AG20443 (cell line): ENCODE data around the gene LKAAEAR1.
A peak's percentile ranks its signal among the peaks of the same experiment; 100 is the strongest.
"Not testable (repeated sequence)": the region's sequence is repeated elsewhere in the genome, so short reads cannot be mapped to it uniquely, and the experiment has no call there.

ENCODE experiments used
- DNase-seq: peaks from one replicate; pipeline ENCODE4 v3.0.0; 2012; ENCODE audit warnings: low spot score, mixed read lengths

Gene LKAAEAR1, protein sequence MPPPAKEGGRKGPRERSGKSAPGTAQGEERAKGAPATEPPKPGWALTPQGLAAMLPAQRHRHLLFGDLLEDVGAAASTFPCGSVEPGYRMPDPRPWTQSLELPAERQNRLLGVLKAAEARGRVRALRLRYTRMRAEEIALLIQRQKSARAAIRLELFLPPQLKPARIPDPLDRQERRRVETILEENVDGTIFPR

GRCh38 chr20:64083804-64084684 is at the start of gene LKAAEAR1:
TSS of gene LKAAEAR1 (minus strand) at chr20:64084398. CDS start at chr20:64084219, 179 bp downstream.
- DNase-seq = no peak

GRCh38 chr20:64131406-64131805 is 47.2 kb upstream of the LKAAEAR1 start:
- DNase-seq = peak; percentile 56

GRCh38 chr20:64130876-64131275 is 46.7 kb upstream of the LKAAEAR1 start:
- DNase-seq = no peak

GRCh38 chr20:64130271-64130670 is 46.1 kb upstream of the LKAAEAR1 start:
- no peak for DNase-seq

GRCh38 chr20:64129146-64129782 is 45.1 kb upstream of the LKAAEAR1 start:
- DNase-seq = no peak

DNA sequence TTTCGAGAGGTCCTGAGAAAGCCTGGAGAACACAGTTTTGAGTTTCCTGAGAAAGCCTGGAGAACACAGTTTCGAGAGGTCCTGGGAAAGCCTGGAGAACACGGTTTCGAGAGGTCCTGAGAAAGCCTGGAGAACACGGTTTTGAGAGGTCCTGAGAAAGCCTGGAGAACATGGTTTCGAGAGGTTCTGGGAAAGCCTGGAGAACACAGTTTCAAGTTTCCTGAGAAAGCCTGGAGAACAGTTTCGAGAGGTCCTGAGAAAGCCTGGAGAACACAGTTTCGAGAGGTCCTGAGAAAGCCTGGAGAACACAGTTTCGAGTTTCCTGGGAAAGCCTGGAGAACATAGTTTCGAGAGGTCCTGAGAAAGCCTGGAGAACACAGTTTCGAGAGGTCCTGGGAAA is 39.3 kb upstream of the LKAAEAR1 start:
- not testable (repeated sequence) for DNase-seq

DNA sequence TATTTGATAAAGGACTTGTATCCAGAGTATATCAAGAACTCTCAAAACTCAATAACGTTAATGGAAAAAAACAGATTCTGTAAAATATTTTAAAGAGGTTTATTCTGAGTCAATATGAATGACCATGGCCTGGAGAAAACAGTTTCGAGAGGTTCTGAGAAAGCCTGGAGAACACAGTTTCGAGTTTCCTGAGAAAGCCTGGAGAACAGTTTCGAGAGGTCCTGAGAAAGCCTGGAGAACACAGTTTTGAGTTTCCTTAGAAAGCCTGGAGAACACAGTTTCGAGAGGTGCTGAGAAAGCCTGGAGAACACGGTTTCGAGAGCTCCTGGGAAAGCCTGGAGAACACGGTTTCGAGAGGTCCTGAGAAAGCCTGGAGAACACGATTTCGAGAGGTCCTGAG is 38.7 kb upstream of the LKAAEAR1 start:
- not testable (repeated sequence) for DNase-seq

- DNase-seq = no peak
These were observed 37.4 kb upstream of the LKAAEAR1 start for GRCh38 chr20:64121586-64121985.

GRCh38 chr20:64119681-64120341 is 35.6 kb upstream of the LKAAEAR1 start:
- no peak for DNase-seq

- DNase-seq = no peak
These were observed 35.1 kb upstream of the LKAAEAR1 start for GRCh38 chr20:64119301-64119680.

DNA sequence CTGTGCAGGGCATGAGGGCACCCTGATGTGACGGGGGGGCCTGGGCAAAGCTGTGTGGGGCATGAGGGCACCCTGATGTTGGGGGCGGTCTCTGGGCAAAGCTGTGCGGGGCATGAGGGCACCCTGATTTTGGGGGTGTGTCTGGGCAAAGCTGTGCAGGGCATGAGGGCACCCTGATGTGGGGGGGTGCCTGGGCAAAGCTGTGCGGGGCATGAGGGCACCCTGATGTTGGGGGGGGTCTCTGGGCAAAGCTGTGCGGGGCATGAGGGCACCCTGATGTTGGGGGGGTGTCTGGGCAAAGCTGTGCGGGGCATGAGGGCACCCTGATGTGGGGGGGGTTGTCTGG is 33.2 kb upstream of the LKAAEAR1 start:
- DNase-seq = not testable (repeated sequence)

GRCh38 chr20:64116541-64117431 is 32.6 kb upstream of the LKAAEAR1 start:
- no peak for DNase-seq

DNA sequence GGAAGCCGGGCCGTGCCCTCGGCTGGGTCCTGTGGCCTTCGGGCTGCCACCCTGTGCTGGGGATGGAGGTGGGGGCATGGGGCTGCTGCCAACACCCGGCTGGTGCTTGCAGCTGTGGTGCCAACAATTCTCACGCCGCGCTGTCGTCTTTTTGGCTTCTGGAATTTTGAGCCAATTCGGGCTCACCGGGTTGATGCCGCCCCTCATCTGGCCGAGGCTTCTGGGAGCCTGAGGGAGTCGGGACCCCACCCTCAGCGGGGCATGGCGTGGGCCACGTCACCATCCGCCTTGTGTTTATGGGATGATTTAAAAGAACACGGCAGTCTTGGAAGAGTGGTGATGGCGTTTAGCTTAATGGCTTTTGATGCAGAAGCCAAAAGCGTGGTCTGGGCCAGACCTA is 31.8 kb upstream of the LKAAEAR1 start:
- no peak for DNase-seq

DNA sequence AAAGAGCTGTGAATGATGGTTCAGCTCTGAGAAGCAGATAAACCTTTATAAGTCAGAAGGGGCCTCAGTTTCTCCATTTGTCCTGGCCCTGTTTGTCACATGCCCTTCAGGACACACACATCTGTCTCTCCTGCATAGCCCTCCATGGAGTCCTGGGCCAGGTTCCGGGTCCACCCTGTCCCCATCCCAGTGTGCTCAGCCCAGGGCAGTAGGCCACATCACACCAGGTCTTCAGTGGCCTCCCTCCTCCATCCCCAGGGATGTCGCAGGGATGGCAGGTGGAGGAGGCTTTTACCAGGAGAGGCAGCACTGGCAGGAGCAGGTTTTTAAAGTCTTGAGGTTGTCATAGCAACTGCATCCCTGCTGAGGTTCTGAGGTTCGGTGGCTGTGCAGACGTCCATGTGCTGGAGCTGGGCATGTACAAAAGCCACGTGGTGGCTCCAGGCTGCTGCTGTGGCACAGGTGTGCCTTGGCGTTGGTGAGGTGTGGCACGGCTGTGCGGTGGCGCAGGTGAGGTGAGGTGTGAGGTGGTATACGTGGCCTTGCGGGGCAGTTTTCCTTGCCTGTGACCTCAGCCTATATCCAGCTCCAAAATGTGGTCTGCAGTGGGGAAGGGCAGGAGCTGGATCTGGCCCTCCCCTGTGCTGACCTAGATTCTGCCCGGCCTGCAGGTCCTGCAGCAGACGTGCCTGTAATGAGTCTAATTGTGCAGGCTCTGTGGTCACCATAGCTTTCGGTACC is 31.1 kb upstream of the LKAAEAR1 start:
- DNase-seq = no peak

DNA sequence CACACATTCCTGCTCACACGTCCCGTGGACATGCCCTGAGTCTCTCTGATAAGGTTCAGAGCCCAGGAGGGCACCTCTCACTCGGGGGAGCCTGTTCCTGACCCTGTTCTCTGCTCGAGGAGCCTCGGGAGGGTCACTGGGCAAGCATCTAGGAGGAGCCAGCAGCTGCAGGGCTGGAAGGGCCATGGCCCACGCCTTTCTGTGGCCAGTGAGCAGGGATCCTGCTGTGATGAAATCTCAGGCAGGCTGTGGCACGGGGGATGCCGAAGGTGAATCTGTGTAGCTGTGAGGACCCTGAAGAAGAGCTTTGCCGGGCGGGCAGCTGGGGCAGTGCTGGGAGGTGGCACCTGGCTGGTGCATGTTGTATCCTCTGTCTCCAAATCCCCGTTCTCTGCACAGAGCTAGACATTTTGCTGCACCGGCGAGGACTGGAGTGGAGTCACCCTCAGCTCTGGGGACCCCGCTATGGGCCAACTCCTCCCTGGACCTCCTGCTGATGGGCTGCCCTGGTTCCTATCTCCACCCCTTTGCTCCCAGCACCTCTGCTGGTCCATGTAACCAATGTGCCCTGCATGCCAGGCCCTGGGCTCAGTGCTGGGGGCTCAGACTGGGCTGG is 30.3 kb upstream of the LKAAEAR1 start:
- DNase-seq = no peak

- DNase-seq = no peak
These were observed 29.7 kb upstream of the LKAAEAR1 start for GRCh38 chr20:64113796-64114355.

GRCh38 chr20:64113444-64113775 is 29.2 kb upstream of the LKAAEAR1 start:
- no peak for DNase-seq

GRCh38 chr20:64112691-64113443 is 28.7 kb upstream of the LKAAEAR1 start:
- DNase-seq = no peak

GRCh38 chr20:64111841-64112641 is 27.8 kb upstream of the LKAAEAR1 start:
- DNase-seq = no peak
